Heart left ventricle (tissue), 13 donors: ENCODE data around the gene ARID5B.

Experiments
- POLR2A ChIP-seq, 2 donors: fragments of 450-650 bp; IDR thresholded peaks; one replicate each; pipeline ENCODE4 v1.6.1; 2017; ENCODE audit warnings: antibody characterized with exemption in 2 of 2, mild to moderate bottlenecking in 2 of 2, moderate library complexity in 2 of 2
- TF ChIP-seq, protein P1 (sequence below), 12 donors: fragments of 200-600 bp; sonication (generic) in 4 of 12; IDR thresholded peaks; one replicate each; pipeline versions ENCODE4 v1.5.0 to v1.8.0; 2018 to 2022; ENCODE audit warnings: antibody characterized with exemption in 12 of 12, mild to moderate bottlenecking in 5 of 12
- donor health status: ischemic (EF 13 %, LVEDD 7.1; RV severe dilation, severe dysfunction).
- donor health status: DM: no; HTN: yes; CAD: no.
- donor health status: DM: no; HTN: no; CAD: no.
- donor health status: ischemic (EF 25% LVEDD 6.9; RV normal size, moderate dysfunction).
- donor health status: ischemic (EF 25% LVEDD 5.7; RV mildly dilated, moderate dysfunction).
- donor health status: ischemic (EF 35%, LVEDD 5.7; RV mildly dilated, moderate dysfunction).
- donor health status: nonischemic (EF 11% LVEDD 7.7; RV severe dilation, severe dysfunction).
- donor health status: DM: yes; HTN: yes; CAD: no.
- donor health status: PGD.
- donor health status: ischemic (EF 29% LVEDD 5.4; RV normal size, mild dysfunction).
- donor health status: nonischemic (EF 23%, LVEDD 6.1; RV moderate dilation, normal function).

GRCh38 chr10:62043421-62044021 is 142.0 kb downstream of the ARID5B start:
- TF ChIP-seq, protein P1, sequence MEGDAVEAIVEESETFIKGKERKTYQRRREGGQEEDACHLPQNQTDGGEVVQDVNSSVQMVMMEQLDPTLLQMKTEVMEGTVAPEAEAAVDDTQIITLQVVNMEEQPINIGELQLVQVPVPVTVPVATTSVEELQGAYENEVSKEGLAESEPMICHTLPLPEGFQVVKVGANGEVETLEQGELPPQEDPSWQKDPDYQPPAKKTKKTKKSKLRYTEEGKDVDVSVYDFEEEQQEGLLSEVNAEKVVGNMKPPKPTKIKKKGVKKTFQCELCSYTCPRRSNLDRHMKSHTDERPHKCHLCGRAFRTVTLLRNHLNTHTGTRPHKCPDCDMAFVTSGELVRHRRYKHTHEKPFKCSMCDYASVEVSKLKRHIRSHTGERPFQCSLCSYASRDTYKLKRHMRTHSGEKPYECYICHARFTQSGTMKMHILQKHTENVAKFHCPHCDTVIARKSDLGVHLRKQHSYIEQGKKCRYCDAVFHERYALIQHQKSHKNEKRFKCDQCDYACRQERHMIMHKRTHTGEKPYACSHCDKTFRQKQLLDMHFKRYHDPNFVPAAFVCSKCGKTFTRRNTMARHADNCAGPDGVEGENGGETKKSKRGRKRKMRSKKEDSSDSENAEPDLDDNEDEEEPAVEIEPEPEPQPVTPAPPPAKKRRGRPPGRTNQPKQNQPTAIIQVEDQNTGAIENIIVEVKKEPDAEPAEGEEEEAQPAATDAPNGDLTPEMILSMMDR (IDR thresholded peaks at IDR 0.05) = no peak
- no peak for TF ChIP-seq POLR2A (IDR thresholded peaks at IDR 0.05)
